ENCODE data around the gene ASPSCR1.

Gene ASPSCR1

GRCh38 chr17:81984773-81985410, 7.5 kb downstream of the ASPSCR1 start:
- DNase-seq, result no peak

GRCh38 chr17:81986606-81987005, 9.2 kb downstream of the ASPSCR1 start:
- no peak for DNase-seq

GRCh38 chr17:81987161-81987770, 9.8 kb downstream of the ASPSCR1 start:
- no peak for DNase-seq

GRCh38 chr17:81990836-81991683, 13.6 kb downstream of the ASPSCR1 start:
- DNase-seq, result no peak

- no peak for DNase-seq
Observed at GRCh38 chr17:81991684-81992305, 14.4 kb downstream of the ASPSCR1 start.

- no peak for DNase-seq
Observed at GRCh38 chr17:81992306-81993102, 15.1 kb downstream of the ASPSCR1 start.

GRCh38 chr17:81993729-81994592, 16.5 kb downstream of the ASPSCR1 start:
- no peak for DNase-seq

- DNase-seq, result no peak
Observed at GRCh38 chr17:81994593-81995462, 17.4 kb downstream of the ASPSCR1 start.

- no peak for DNase-seq
Observed at GRCh38 chr17:81995463-81996231, 18.2 kb downstream of the ASPSCR1 start.

- no peak for DNase-seq
Observed at GRCh38 chr17:81996232-81996756, 18.9 kb downstream of the ASPSCR1 start.

- no peak for DNase-seq
Observed at GRCh38 chr17:81996757-81997441, 19.5 kb downstream of the ASPSCR1 start.

- no peak for DNase-seq
Observed at GRCh38 chr17:81998212-81998611, 20.8 kb downstream of the ASPSCR1 start.

GRCh38 chr17:81998691-81999438, 21.4 kb downstream of the ASPSCR1 start:
- DNase-seq, result no peak

- no peak for DNase-seq
Observed at GRCh38 chr17:81999587-81999975, 22.2 kb downstream of the ASPSCR1 start.

- DNase-seq, result no peak
Observed at GRCh38 chr17:81999976-82000802, 22.8 kb downstream of the ASPSCR1 start.

GRCh38 chr17:82000803-82001570, 23.6 kb downstream of the ASPSCR1 start:
- DNase-seq, result no peak
